Activated CD8-positive, alpha-beta memory T cell treated with anti-CD3 and anti-CD28 coated beads, Interleukin-2, amount 50 U/mL, for 24 hours (primary cell): ENCODE measurements around the gene TRIM6.
"Not testable (repeated sequence)": the region's sequence is repeated elsewhere in the genome, so short reads cannot be mapped to it uniquely, and the experiment has no call there.

ENCODE experiments used
- DNase-seq: peaks from one replicate; pipeline ENCODE4 v3.0.0-alpha.2; 2020; ENCODE audit errors: extremely low read depth

The TRIM6 gene

GRCh38 chr11:5596607-5597201 is at the start of gene TRIM6:
Gene TRIM6, plus strand, starts transcription at chr11:5596637. Its CDS starts 261 bp downstream, at chr11:5596898.
- no peak for DNase-seq

DNA sequence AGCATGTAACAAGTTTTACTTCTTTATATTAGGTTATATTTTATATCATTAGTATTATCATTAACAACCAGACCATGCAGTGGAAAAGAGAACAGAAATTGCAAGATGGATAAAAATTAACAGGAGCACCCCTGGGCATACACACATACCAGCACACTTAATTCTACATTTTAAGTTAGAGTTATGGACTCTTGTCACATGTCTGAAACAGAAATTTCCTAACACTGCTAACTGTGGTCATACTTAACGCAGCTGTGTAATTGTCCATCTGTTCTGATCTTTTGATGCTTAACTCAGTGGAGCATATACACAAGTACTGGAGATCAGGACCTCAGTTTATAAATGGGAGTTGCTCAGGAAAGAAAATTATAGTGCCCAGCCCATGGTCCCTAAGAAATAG is 48.5 kb upstream of the TRIM6 start:
- no peak for DNase-seq

- no peak for DNase-seq
These were observed 48.0 kb upstream of the TRIM6 start, which contains the start of gene OR52H1 for GRCh38 chr11:5548440-5548839. Gene OR52H1, minus strand, starts transcription at chr11:5548540. Its CDS starts 3,035 bp downstream, at chr11:5545505.

DNA sequence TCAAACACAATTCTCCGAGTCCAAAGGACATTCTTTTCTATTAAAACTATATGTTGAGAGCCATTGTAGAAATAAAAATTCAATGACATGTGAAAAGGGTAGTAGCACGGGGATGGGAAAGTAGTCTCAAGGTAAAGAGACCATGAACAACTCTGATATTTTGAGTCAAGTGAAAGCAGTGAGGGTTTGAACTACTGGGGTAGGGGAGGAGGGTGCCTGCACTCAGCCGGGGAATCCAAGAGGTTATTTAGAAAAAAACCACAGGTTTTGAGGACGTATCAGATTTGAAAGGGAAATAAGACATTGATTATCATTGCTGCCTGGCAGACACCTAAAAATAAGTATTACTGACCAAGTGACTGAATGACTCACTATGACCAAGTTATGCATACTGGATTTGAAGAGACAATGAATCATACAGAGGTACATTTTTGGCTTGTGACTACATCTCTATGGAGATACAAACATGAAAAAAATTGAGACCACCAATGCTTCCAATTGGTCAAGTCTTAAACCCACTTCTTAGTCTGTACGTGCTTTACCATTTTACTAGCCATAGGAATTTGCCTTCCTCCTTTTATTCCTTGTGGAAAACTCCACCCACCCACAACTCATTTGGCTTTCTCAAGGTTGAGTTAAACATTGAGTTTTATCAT is 45.9 kb upstream of the TRIM6 start:
- no peak for DNase-seq

GRCh38 chr11:5553343-5553742 is 43.1 kb upstream of the TRIM6 start:
- DNase-seq, result no peak

DNA sequence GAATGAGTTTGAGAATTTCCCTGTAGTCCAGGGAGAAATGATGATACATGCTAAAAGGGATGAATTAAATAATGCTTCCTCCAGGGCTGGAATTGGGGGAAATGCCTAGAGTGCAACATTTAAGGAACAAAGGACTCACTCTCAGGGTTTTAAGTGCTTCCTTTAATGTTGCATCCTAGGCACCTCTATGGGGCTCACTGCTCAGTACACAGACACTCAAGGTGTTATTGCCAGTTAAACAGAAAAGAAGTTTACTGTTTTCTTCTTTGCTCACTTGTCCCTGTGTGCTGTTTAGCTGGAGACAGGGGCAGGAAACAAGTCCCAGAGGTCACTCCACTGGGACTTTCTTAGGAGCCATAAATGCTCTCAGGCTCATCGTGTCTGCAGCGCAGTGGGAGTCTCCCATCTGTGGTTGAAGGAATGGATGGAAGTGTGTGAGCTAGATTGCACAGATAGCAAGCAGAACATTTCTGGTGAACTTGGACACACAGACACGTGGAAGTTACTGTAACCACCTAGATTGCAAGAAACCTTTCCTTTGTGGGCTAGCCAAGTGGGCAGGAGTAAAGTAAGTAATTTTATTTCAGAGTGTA is 39.7 kb upstream of the TRIM6 start:
- no peak for DNase-seq

- no peak for DNase-seq
These were observed 38.7 kb upstream of the TRIM6 start for GRCh38 chr11:5557751-5558150.

GRCh38 chr11:5564259-5565019 is 32.0 kb upstream of the TRIM6 start:
- no peak for DNase-seq

GRCh38 chr11:5574654-5575053 is 21.8 kb upstream of the TRIM6 start:
- no peak for DNase-seq

DNA sequence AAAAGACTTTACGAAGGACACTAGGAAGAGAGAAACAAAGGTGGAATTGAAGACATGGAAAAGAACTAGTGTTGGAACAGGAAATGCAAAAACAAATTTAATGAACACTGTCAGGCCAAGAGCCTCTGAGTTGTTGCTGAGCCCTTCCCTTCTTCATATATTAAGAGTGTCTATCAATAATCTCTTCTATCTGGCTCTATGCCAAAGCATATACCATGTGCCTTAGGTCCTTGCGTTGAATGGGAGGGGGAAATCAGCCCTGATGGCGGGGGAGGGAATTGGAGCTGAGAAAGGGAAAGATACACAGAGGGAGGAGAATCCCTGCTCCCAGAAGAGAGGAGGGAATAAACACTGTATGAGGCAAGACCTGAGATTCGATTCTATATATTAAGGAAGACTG is 21.3 kb upstream of the TRIM6 start:
- DNase-seq, result no peak

DNA sequence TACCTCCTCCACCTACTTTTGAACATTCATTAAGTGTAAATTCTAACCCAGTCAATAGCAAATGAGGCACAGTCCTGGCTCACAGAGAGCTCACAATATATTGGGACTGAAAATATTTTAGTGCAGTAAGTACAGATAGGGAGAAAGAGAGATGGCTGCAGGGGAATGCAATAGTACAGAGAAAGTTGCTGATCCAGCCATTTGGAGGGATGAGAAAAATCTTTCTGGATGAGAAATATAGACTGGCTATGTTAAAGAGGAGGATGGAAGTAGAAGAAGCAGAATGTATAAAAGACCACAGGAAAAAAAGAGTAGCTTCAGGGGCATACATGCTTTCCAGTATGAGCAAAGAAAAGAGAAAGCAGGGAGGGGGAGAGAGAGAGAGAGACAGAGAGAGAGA is 19.3 kb upstream of the TRIM6 start:
- no peak for DNase-seq

DNA sequence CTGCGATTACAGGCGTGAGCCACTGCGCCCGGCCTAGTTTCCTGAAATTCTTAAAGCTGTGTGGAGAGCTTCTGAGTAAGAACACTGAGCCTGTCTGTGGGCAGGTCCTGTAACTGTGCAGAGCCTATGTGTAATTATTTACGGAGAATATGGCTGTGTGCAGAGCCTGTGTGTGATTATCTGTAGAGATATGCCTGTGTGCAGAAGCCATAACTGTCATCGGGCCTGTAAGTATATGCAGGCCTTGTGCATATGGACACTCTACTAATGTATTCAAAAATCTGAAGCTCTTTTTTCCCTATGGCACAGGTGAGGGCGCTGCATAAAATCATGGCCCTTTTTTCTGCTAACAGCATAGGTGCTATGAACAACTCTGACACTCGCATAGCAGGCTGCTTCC is 15.9 kb upstream of the TRIM6 start, which contains the start of gene OR52B6:
Gene OR52B6, plus strand, starts transcription at position 301 of the 400 bp plus-strand sequence. Its CDS starts 0 bp downstream, at position 301.
- no peak for DNase-seq

- DNase-seq, result no peak
These were observed 15.4 kb upstream of the TRIM6 start for GRCh38 chr11:5581014-5581413.

- DNase-seq, result not testable (repeated sequence)
These were observed 12.0 kb upstream of the TRIM6 start for GRCh38 chr11:5584458-5584857.

DNA sequence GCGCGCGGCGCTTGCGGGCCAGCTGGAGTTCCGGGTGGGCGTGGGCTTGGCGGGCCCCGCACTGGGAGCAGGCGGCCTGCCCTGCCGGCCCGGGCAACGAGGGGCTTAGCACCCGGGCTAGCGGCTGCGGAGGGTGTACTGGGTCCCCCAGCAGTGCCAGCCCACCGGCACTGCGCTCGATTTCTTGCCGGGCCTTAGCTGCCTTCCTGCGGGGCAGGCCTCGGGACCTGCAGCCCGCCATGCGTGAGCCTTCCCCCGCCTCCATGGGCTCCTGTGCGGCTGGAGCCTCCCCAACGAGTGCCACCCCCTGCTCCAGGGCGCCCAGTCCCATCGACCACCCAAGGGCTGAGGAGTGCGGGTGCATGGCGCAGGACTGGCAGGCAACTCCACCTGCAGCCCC is 6.5 kb upstream of the TRIM6 start:
- DNase-seq, result not testable (repeated sequence)

- no peak for DNase-seq
These were observed 4.8 kb upstream of the TRIM6 start for GRCh38 chr11:5591613-5592012.

DNA sequence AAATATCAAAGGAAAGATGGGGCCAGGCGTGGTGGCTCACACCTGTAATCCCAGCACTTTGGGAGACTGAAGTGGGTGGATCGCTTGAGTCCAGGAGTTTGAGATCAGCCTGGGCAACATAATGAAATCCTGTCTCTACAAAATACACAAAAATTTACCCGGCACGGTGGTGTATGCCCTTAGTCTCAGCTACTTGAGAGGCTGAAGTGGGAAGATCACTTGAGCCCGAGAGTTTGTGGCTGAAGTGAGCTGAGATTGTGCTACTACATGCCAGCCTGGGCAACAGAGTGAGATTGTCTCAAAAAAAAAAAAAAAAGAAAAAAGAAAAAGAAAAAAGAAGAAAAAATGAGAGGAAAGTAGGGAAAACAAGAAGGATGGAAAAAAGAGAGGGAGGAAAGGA is 3.8 kb upstream of the TRIM6 start:
- DNase-seq, result no peak

DNA sequence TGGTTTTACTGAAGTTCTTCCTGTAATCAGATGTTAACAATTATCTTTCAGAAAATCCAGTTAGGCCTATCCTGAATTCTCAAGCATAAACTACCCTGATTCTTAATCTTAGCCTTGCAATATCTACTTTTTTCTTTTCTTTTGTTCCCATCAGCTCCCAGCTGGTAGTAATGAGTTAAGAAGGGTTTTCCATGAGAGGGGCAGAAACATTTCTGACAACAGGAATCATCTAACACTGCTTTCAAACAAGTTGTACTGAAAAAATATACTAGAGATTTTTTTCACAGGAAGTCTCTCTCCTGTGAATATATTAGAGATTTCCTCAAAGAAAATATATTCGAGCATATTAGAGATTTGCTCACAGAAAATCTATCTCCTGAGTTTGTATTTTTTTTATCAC is 3.3 kb upstream of the TRIM6 start:
- no peak for DNase-seq

DNA sequence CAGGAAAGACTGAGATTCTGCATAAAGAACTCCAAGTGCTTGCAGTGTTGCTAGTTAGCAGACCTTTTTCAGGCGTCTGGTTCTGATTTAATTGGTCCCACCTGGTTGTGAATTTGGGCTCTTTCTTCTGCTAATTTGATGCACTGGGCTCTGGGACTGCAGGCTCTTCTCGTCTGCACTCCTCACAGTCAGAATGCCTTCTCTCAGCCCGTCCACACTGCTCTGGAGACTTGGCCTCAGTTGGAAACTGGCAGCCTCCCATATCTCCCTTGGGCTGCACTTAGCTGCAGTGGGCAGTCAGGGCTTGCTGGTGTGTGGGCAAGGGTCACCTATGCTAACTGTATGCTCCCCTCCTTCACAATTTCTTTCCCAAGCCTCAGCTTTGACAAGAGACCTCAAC is 1.5 kb downstream of the TRIM6 start:
- no peak for DNase-seq

GRCh38 chr11:5600374-5600851 is 4.0 kb downstream of the TRIM6 start:
- no peak for DNase-seq

DNA sequence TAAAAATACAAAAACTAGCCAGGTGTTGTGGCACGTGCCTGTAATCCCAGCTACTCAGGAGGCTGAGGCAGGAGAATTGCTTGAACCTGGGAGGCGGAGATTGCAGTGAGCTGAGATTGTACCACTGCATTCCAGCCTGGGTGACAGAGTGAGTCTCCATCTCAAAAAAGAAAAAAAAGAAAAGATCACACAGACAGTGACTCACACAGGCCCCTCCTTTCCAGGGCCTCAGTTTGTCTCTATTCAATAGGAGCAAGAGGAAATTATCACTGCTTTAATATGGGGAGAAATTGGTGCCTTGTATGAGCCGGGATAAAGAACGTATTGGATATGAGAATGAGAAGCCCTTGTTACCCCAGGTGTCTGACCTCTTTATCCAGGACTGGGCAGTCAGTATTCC is 6.4 kb downstream of the TRIM6 start:
- not testable (repeated sequence) for DNase-seq

- DNase-seq, result no peak
These were observed 6.9 kb downstream of the TRIM6 start for GRCh38 chr11:5603326-5603725.
